ENCODE measurements around the gene ABCC2. TPM values are rescaled to one million over a fixed set of nuclear protein-coding genes. Genes with fewer than 3 reads are reported as not detected.

ABCC2 gene
- total and polyA plus RNA-seq, 9 of the 15 experiments (the other 6 are each of a cell fraction or from before 2014, with no cell fraction given), result 0.03 to 0.18 (median 0.10) TPM; not detected in 1

DNA sequence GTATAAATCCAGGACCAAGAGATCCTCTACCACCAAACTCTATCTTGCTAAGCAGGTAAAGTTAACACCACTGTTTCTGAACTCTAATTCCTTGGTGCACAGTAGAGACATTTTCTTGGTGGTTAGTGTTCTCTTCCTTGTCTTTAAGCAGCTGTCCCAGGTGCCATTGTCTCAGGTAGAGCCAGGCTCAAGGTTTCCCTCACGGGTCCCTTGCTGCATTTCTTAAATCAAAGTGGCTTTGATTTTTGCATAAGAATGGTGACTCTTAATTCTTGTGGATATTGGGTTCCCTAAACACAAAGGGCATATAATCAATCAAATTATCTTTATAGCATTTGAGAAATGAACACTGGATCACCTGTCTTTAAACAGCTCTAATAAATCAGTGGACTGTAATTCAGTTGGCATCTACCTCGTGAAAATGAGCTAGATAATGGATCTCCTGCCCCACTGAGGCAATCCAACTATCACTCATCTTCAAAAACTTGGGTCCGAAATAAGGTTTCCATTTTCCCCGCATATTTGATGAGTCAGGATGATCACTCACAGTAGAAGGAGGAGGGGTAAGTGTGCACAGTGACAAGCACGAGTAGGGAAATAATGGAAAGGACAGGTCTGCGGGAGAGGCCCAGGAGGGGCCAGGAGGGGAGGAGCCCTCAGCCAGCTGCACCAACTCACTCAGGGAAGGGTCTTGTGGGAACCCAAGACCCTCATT, 2.4 kb downstream of the ABCC2 start:
- H4K20me1 ChIP-seq (replicated peaks; ENCODE audit: control insufficient read depth, insufficient read depth, low read length), result no peaks in the 10 kb centered on the region
- no TSS peak for BruUV-seq (replicated peaks)
- H3K27me3 ChIP-seq (ENCODE audit: control insufficient read depth in 2 of 2, insufficient read depth in 2 of 2, low read length in 2 of 2), result no peaks in the 10 kb centered on the region; a peak in 1 of 5 replicates
- in situ Hi-C loops (cut with MboI), result no loop called here
- POLR2A ChIA-PET, result no interaction called here
- H3K9me1 ChIP-seq (ENCODE audit: control insufficient read depth, insufficient read depth, low read length), result no peaks in the 10 kb centered on the region
- FAIRE-seq (peak; percentile 49), DNase-seq (ENCODE audit: extremely low read depth in 1 of 4, low spot score in 3 of 4) (peak in 2 of 4 experiments; percentile 32 to 37), ATAC-seq (peak; percentile 68; the same call in 2 of the 3 replicates)
- no peak overlapping the region for H3K4me2 ChIP-seq (ENCODE audit: insufficient read depth, low read length)
- H3K79me2 ChIP-seq (ENCODE audit: control insufficient read depth, insufficient read depth, low read length), result no peaks in the 10 kb centered on the region
- CTCF ChIA-PET (ENCODE audit: low intra/inter-chr PET ratio), result no interaction called here
- H3K9ac ChIP-seq (ENCODE audit: insufficient read depth in 1 of 2, low read depth in 2 of 2, low read length in 2 of 2), result no peak overlapping the region
- peak overlapping the region; percentile 69 for H2AFZ ChIP-seq (ENCODE audit: low read depth, low read length)
- H3K27ac ChIP-seq (ENCODE audit: extremely low read depth, low read depth, low read length), result 0 out of 3 replicates have a peak overlapping the region, but pooled peaks have one; percentile 5
- 19% methylated on average over 5 of the region's 6 CpGs for WGBS (ENCODE audit: insufficient coverage, low coverage, missing lambda C conversion rate)
- peaks cover 6 to 12% of the 10 kb centered on the region in 2 experiments; a peak in 3 of 5 replicates for H3K4me1 ChIP-seq (replicated peaks in 1 of 2; ENCODE audit: control insufficient read depth in 2 of 2, insufficient read depth in 2 of 2, low read length in 2 of 2)
- H3K9me3 ChIP-seq (replicated peaks; ENCODE audit: control insufficient read depth, insufficient read depth, low read depth, low read length), result no peaks in the 10 kb centered on the region
- H3K36me3 ChIP-seq (ENCODE audit: control insufficient read depth, insufficient read depth, low read length), result no peaks in the 10 kb centered on the region
- intact Hi-C loops (cut with micrococcal nuclease), result no loop called here
- H3K4me3 ChIP-seq, result no peak overlapping the region
- TF ChIP-seq DPF2 (IDR thresholded peaks at IDR 0.05) (peak; percentile 26; the same call in 1 of the 2 replicates), MAFK (IDR thresholded peaks at IDR 0.05; ENCODE audit: low read length) (peak; percentile 72), ATF3 (IDR thresholded peaks at IDR 0.05) (0 out of 2 replicates have a peak, but pooled peaks have one; percentile 19), ATF3 (CRISPR knock-in tag; conservative IDR thresholded peaks at IDR 0.05) (no peak), NFE2 (IDR thresholded peaks at IDR 0.05; ENCODE audit: low read depth) (peak; percentile 43; the same call in 1 of the 2 replicates), ZC3H11A (IDR thresholded peaks at IDR 0.05; ENCODE audit: low read depth, low read length) (no peak), MAFF (IDR thresholded peaks at IDR 0.05; ENCODE audit: low read length) (peak; percentile 53; the same call in 1 of the 2 replicates), PKNOX1 (IDR thresholded peaks at IDR 0.05) (peak; percentile 62; the same call in 1 of the 2 replicates), SMAD1 (IDR thresholded peaks at IDR 0.05; ENCODE audit: low read depth, low read length, partially characterized antibody) (no peak)
- TF ChIP-seq, protein P1, sequence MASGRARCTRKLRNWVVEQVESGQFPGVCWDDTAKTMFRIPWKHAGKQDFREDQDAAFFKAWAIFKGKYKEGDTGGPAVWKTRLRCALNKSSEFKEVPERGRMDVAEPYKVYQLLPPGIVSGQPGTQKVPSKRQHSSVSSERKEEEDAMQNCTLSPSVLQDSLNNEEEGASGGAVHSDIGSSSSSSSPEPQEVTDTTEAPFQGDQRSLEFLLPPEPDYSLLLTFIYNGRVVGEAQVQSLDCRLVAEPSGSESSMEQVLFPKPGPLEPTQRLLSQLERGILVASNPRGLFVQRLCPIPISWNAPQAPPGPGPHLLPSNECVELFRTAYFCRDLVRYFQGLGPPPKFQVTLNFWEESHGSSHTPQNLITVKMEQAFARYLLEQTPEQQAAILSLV (tag; IDR thresholded peaks at IDR 0.05), result no peak
- TF ChIP-seq, protein P2, sequence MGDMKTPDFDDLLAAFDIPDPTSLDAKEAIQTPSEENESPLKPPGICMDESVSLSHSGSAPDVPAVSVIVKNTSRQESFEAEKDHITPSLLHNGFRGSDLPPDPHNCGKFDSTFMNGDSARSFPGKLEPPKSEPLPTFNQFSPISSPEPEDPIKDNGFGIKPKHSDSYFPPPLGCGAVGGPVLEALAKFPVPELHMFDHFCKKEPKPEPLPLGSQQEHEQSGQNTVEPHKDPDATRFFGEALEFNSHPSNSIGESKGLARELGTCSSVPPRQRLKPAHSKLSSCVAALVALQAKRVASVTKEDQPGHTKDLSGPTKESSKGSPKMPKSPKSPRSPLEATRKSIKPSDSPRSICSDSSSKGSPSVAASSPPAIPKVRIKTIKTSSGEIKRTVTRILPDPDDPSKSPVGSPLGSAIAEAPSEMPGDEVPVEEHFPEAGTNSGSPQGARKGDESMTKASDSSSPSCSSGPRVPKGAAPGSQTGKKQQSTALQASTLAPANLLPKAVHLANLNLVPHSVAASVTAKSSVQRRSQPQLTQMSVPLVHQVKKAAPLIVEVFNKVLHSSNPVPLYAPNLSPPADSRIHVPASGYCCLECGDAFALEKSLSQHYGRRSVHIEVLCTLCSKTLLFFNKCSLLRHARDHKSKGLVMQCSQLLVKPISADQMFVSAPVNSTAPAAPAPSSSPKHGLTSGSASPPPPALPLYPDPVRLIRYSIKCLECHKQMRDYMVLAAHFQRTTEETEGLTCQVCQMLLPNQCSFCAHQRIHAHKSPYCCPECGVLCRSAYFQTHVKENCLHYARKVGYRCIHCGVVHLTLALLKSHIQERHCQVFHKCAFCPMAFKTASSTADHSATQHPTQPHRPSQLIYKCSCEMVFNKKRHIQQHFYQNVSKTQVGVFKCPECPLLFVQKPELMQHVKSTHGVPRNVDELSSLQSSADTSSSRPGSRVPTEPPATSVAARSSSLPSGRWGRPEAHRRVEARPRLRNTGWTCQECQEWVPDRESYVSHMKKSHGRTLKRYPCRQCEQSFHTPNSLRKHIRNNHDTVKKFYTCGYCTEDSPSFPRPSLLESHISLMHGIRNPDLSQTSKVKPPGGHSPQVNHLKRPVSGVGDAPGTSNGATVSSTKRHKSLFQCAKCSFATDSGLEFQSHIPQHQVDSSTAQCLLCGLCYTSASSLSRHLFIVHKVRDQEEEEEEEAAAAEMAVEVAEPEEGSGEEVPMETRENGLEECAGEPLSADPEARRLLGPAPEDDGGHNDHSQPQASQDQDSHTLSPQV (IDR thresholded peaks at IDR 0.05), result peak; percentile 21; the same call in 1 of the 2 replicates
